Upper lobe of left lung (tissue), 4 donors: Measurements from ENCODE around the gene CFAP58.

Experiments
- CTCF ChIP-seq, 6 experiments: fragments of 450-650 bp in 4 of 6; fragments of 200-600 bp in 2 of 6; sonication (generic) in 2 of 6; IDR thresholded peaks; one replicate each; pipeline ENCODE4 v1.5.1; 2016 to 2019; ENCODE audit warnings: antibody characterized with exemption in 6 of 6
- EP300 ChIP-seq, 4 donors: sonication (generic); formaldehyde crosslinking; IDR thresholded peaks; one replicate each; pipeline ENCODE4 v1.5.1; 2017; ENCODE audit warnings: antibody characterized with exemption in 4 of 4, control low read depth in 2 of 4
- POLR2A ChIP-seq, 4 donors: fragments of 450-650 bp; IDR thresholded peaks; one replicate each; pipeline ENCODE4 v1.5.1; 2016 to 2017; ENCODE audit warnings: antibody characterized with exemption in 4 of 4, mild to moderate bottlenecking in 2 of 4
- POLR2AphosphoS5 ChIP-seq, 2 donors: sonication (generic); formaldehyde crosslinking; IDR thresholded peaks; one replicate each; pipeline ENCODE4 v1.5.1; 2017; ENCODE audit warnings: antibody characterized with exemption in 2 of 2

- TF ChIP-seq CTCF (IDR thresholded peaks at IDR 0.05) (no peak), EP300 (IDR thresholded peaks at IDR 0.05) (peak in 2 of 4 donors; percentile 8 to 10), POLR2AphosphoS5 (IDR thresholded peaks at IDR 0.05) (peak; percentile 51 to 64), POLR2A (IDR thresholded peaks at IDR 0.05) (no peak)
Observed at GRCh38 chr10:104331208-104331838, 22.3 kb upstream of the CFAP58 start.
